Naive B cell (primary cell): ENCODE data around the gene C1orf50. TPM values are rescaled to one million over a fixed set of nuclear protein-coding genes. Genes with fewer than 3 reads are reported as not detected.
"Not testable (repeated sequence)": the region's sequence is repeated elsewhere in the genome, so short reads cannot be mapped to it uniquely, and the experiment has no call there.

Source experiments
- ATAC-seq, 2 donors: fragments of 150-1000 bp; cut with Tn5 transposase; 2 replicates each; pipeline ENCODE4 v1.10.0; 2021; ENCODE audit warnings: low read depth in 2 of 2, mild to moderate bottlenecking in 2 of 2, moderate library complexity in 2 of 2
- DNase-seq: peaks from one replicate; pipeline ENCODE4 v3.0.0; 2022
- H3K27ac Mint-ChIP-seq, 6 donors: one replicate each; pipeline ENCODE4 v1.8.0; 2020 to 2022; ENCODE audit warnings: mild to moderate bottlenecking in 6 of 6, mixed read lengths in 6 of 6, moderate library complexity in 5 of 6, inconsistent platforms in 2 of 6
- H3K27me3 Mint-ChIP-seq, 3 donors: one replicate each; pipeline ENCODE4 v1.8.0; 2021 to 2022; ENCODE audit warnings: mixed read lengths in 3 of 3, mild to moderate bottlenecking in 1 of 3
- H3K36me3 Mint-ChIP-seq, 2 donors: one replicate each; pipeline ENCODE4 v1.8.0; 2020 to 2022; ENCODE audit warnings: mixed read lengths in 2 of 2, inconsistent platforms in 1 of 2, mild to moderate bottlenecking in 1 of 2
- H3K4me1 Mint-ChIP-seq, 3 donors: one replicate each; pipeline ENCODE4 v1.8.0; 2020 to 2022; ENCODE audit warnings: mixed read lengths in 3 of 3, inconsistent platforms in 1 of 3, mild to moderate bottlenecking in 1 of 3, moderate library complexity in 1 of 3
- H3K4me3 Mint-ChIP-seq, 8 donors: one replicate each; pipeline ENCODE4 v1.8.0; 2020 to 2022; ENCODE audit warnings: mild to moderate bottlenecking in 8 of 8, mixed read lengths in 8 of 8, moderate library complexity in 8 of 8, inconsistent platforms in 2 of 8
- H3K9me3 Mint-ChIP-seq, 7 donors: one replicate each; pipeline ENCODE4 v1.8.0; 2020 to 2022; ENCODE audit warnings: mixed read lengths in 7 of 7, mild to moderate bottlenecking in 5 of 7, inconsistent platforms in 2 of 7, moderate library complexity in 1 of 7
- polyA plus RNA-seq, 6 donors: library from polyadenylated mRNA; unstranded; fragments of 300-500 nt; fragmentation: Illumina TruSeq; gene quantifications; one replicate each; pipeline ENCODE4 v1.2.3, GENCODE V29; 2021; ENCODE audit warnings: low read depth in 6 of 6

Gene C1orf50
- polyA plus RNA-seq, 6 donors from 2014 or later = 2.3 to 6.6 (median 4.3) TPM

GRCh38 chr1:42806593-42806992 lies 39.5 kb downstream of the C1orf50 start:
- Mint-ChIP-seq H3K4me1 (peaks cover 0 to 6% (median 0%) of the 10 kb centered on the region in 3 donors), H3K36me3 (peaks cover 8 to 11% of the 10 kb centered on the region in 2 donors), H3K9me3 (peaks cover 0 to 6% (median 0%) of the 10 kb centered on the region in 7 donors), H3K4me3 (no peak overlapping the region), H3K27ac (no peak overlapping the region), H3K27me3 (no peaks in the 10 kb centered on the region)
- ATAC-seq (no peak), DNase-seq (no peak)

- H3K27ac Mint-ChIP-seq = no peak overlapping the region
- H3K4me1 Mint-ChIP-seq = peaks cover 0 to 7% (median 0%) of the 10 kb centered on the region in 3 donors
- no peak for DNase-seq
- peak overlapping the region in 1 of 8 donors; percentile 6 for H3K4me3 Mint-ChIP-seq
- peaks cover 0 to 6% (median 0%) of the 10 kb centered on the region in 7 donors for H3K9me3 Mint-ChIP-seq
- H3K27me3 Mint-ChIP-seq = no peaks in the 10 kb centered on the region
- H3K36me3 Mint-ChIP-seq = peaks cover 8 to 11% of the 10 kb centered on the region in 2 donors
- no peak for ATAC-seq
Observed at GRCh38 chr1:42807056-42807668, 40.1 kb downstream of the C1orf50 start.

- not testable (repeated sequence) for ATAC-seq, H3K27ac Mint-ChIP-seq, H3K27me3 Mint-ChIP-seq, DNase-seq, H3K36me3 Mint-ChIP-seq, H3K9me3 Mint-ChIP-seq
- H3K4me3 Mint-ChIP-seq = peak overlapping the region in 1 of 8 donors; percentile 45
- H3K4me1 Mint-ChIP-seq = peaks cover 12 to 25% (median 20%) of the 10 kb centered on the region in 3 donors
Observed at GRCh38 chr1:42814815-42815214, 47.8 kb downstream of the C1orf50 start.

GRCh38 chr1:42815941-42816584 lies 49.0 kb downstream of the C1orf50 start:
- Mint-ChIP-seq H3K27me3 (no peaks in the 10 kb centered on the region), H3K4me1 (peaks cover 12 to 27% (median 20%) of the 10 kb centered on the region in 3 donors), H3K36me3 (no peaks in the 10 kb centered on the region), H3K27ac (peak overlapping the region; percentile 0 to 84 (median 72)), H3K4me3 (peak overlapping the region; percentile 73 to 93 (median 86)), H3K9me3 (no peaks in the 10 kb centered on the region)
- peak; percentile 6 for DNase-seq
- ATAC-seq = no peak

- DNase-seq (peak; percentile 94), ATAC-seq (peak; percentile 78 to 82)
- no peaks in the 10 kb centered on the region for H3K27me3 Mint-ChIP-seq
- peak within 1 kb of the TSS; percentile 47 to 94 (median 78) for H3K27ac Mint-ChIP-seq
- peak within 1 kb of the TSS; percentile 73 to 93 (median 86) for H3K4me3 Mint-ChIP-seq
- H3K4me1 Mint-ChIP-seq = peaks cover 12 to 24% (median 20%) of the 10 kb centered on the region in 3 donors
- H3K9me3 Mint-ChIP-seq = no peaks in the 10 kb centered on the region
- no peaks in the 10 kb centered on the region for H3K36me3 Mint-ChIP-seq
Observed at GRCh38 chr1:42816585-42817439, 49.8 kb downstream of the C1orf50 start, which contains the start of the genes ERMAP and SVBP. TSS of gene ERMAP (plus strand) at chr1:42817122. CDS start at chr1:42830449, 13,327 bp downstream. TSS of gene SVBP (minus strand) at chr1:42817397. CDS start at chr1:42816544, 853 bp downstream.

GRCh38 chr1:42817440-42817767 lies 50.4 kb downstream of the C1orf50 start:
- peak overlapping the region in 1 of 6 donors; percentile 77 for H3K27ac Mint-ChIP-seq

GRCh38 chr1:42817976-42818375 lies 50.9 kb downstream of the C1orf50 start:
- Mint-ChIP-seq H3K36me3 (no peaks in the 10 kb centered on the region), H3K27me3 (no peaks in the 10 kb centered on the region), H3K9me3 (no peaks in the 10 kb centered on the region), H3K27ac (no peak overlapping the region), H3K4me1 (peaks cover 12 to 24% (median 20%) of the 10 kb centered on the region in 3 donors), H3K4me3 (peak overlapping the region in 7 of 8 donors; percentile 41 to 89 (median 73))
- ATAC-seq (no peak), DNase-seq (no peak)

More at GRCh38 chr1:42817440-42817767, 50.4 kb downstream of the C1orf50 start:
- peaks cover 12 to 24% (median 20%) of the 10 kb centered on the region in 3 donors for H3K4me1 Mint-ChIP-seq
- peak overlapping the region; percentile 73 to 93 (median 83) for H3K4me3 Mint-ChIP-seq
- H3K27me3 Mint-ChIP-seq = no peaks in the 10 kb centered on the region
- no peaks in the 10 kb centered on the region for H3K9me3 Mint-ChIP-seq
- ATAC-seq (no peak), DNase-seq (no peak)
- no peaks in the 10 kb centered on the region for H3K36me3 Mint-ChIP-seq

- H3K4me1 Mint-ChIP-seq = peaks cover 12 to 22% (median 19%) of the 10 kb centered on the region in 3 donors
- H3K27ac Mint-ChIP-seq = peak overlapping the region in 1 of 6 donors; percentile 52
- no peak for ATAC-seq
- no peaks in the 10 kb centered on the region for H3K9me3 Mint-ChIP-seq
- no peak for DNase-seq
- no peaks in the 10 kb centered on the region for H3K36me3 Mint-ChIP-seq
- H3K4me3 Mint-ChIP-seq = peak overlapping the region in 1 of 8 donors; percentile 53
- no peaks in the 10 kb centered on the region for H3K27me3 Mint-ChIP-seq
Observed at GRCh38 chr1:42820813-42821212, 53.8 kb downstream of the C1orf50 start.

GRCh38 chr1:42821690-42822089 lies 54.6 kb downstream of the C1orf50 start:
- Mint-ChIP-seq H3K9me3 (no peaks in the 10 kb centered on the region), H3K36me3 (no peaks in the 10 kb centered on the region), H3K27me3 (no peaks in the 10 kb centered on the region), H3K4me1 (peaks cover 3 to 13% (median 10%) of the 10 kb centered on the region in 3 donors), H3K27ac (no peak overlapping the region), H3K4me3 (no peak overlapping the region)
- no peak for DNase-seq
- no peak for ATAC-seq

GRCh38 chr1:42822800-42823392 lies 55.8 kb downstream of the C1orf50 start:
- Mint-ChIP-seq H3K27ac (no peak overlapping the region), H3K36me3 (no peaks in the 10 kb centered on the region), H3K9me3 (no peaks in the 10 kb centered on the region), H3K4me3 (no peak overlapping the region), H3K4me1 (peaks cover under 1 to 8% (median 3%) of the 10 kb centered on the region in 3 donors), H3K27me3 (no peaks in the 10 kb centered on the region)
- DNase-seq (no peak), ATAC-seq (no peak)

- Mint-ChIP-seq H3K4me3 (no peak overlapping the region), H3K9me3 (no peaks in the 10 kb centered on the region), H3K36me3 (no peaks in the 10 kb centered on the region), H3K27me3 (no peaks in the 10 kb centered on the region), H3K27ac (no peak overlapping the region), H3K4me1 (peaks cover 0 to 3% (median 0%) of the 10 kb centered on the region in 3 donors)
- no peak for ATAC-seq
- DNase-seq = no peak
Observed at GRCh38 chr1:42824481-42825035, 57.5 kb downstream of the C1orf50 start.

GRCh38 chr1:42825036-42825851 lies 58.2 kb downstream of the C1orf50 start:
- Mint-ChIP-seq H3K9me3 (no peaks in the 10 kb centered on the region), H3K4me1 (peaks cover 0 to 3% (median 0%) of the 10 kb centered on the region in 3 donors), H3K27ac (no peak overlapping the region), H3K4me3 (no peak overlapping the region), H3K27me3 (no peaks in the 10 kb centered on the region), H3K36me3 (no peaks in the 10 kb centered on the region)
- no peak for ATAC-seq
- DNase-seq = no peak
